Sigmoid colon (tissue), 7 donors: ENCODE data around the gene LAMC3. TPM values are rescaled to one million over a fixed set of nuclear protein-coding genes. Genes with fewer than 3 reads are reported as not detected.

ENCODE experiments used
- DNase-seq: peaks from one replicate; pipeline ENCODE4 v3.0.0-alpha.2; 2019
- H3K27ac ChIP-seq, 4 donors: fragments of 200-600 bp; sonication (generic); one replicate each; pipeline ENCODE4 v1.5.1; 2016 to 2019; ENCODE audit warnings: mild to moderate bottlenecking in 1 of 4
- H3K27me3 ChIP-seq, 3 donors: fragments of 200-600 bp; sonication (generic); one replicate each; pipeline ENCODE4 v1.5.1; 2019; ENCODE audit warnings: mild to moderate bottlenecking in 1 of 3
- H3K36me3 ChIP-seq, 4 donors: fragments of 200-600 bp; sonication (generic); one replicate each; pipeline ENCODE4 v1.5.1; 2016 to 2019
- H3K4me1 ChIP-seq, 4 donors: fragments of 200-600 bp; sonication (generic); one replicate each; pipeline ENCODE4 v1.5.1; 2017 to 2019
- H3K4me3 ChIP-seq, 4 donors: fragments of 200-600 bp; sonication (generic); one replicate each; pipeline ENCODE4 v1.5.1; 2017 to 2019; ENCODE audit warnings: mild to moderate bottlenecking in 2 of 4, moderate library complexity in 1 of 4
- H3K9me3 ChIP-seq, 4 donors: fragments of 200-600 bp in 3 of 4; sonication (generic) in 3 of 4; one replicate each; pipeline versions ENCODE4 v1.5.1 to v1.6.1; 2013 to 2019
- CTCF ChIP-seq, 4 experiments: fragments of 450-650 bp in 3 of 4; fragments of 200-600 bp in 1 of 4; IDR thresholded peaks; one replicate each; pipeline ENCODE4 v1.5.1; 2016 to 2019; ENCODE audit warnings: antibody characterized with exemption in 4 of 4, mild to moderate bottlenecking in 3 of 4, moderate library complexity in 2 of 4
- EP300 ChIP-seq, 4 donors: sonication (generic); formaldehyde crosslinking; IDR thresholded peaks; one replicate each; pipeline ENCODE4 v1.6.1; 2017; ENCODE audit warnings: antibody characterized with exemption in 4 of 4
- POLR2A ChIP-seq, 2 donors: fragments of 450-650 bp; IDR thresholded peaks; one replicate each; pipeline ENCODE4 v1.6.1; 2016; ENCODE audit warnings: antibody characterized with exemption in 2 of 2, mild to moderate bottlenecking in 2 of 2, moderate library complexity in 2 of 2
- POLR2AphosphoS5 ChIP-seq, 4 donors: sonication (generic); formaldehyde crosslinking; IDR thresholded peaks; one replicate each; pipeline ENCODE4 v1.6.1; 2017; ENCODE audit warnings: antibody characterized with exemption in 4 of 4
- WGBS, 2 donors: extraction: QIAGEN DNeasy Blood & Tissue Kit; methylation state at CpG; one replicate each; pipeline ENCODE4 v1.1.7; 2013; 5-methylcytosine and 5-hydroxymethylcytosine counted together
- intact Hi-C: fragments of 100-400 bp; cut with DNase I; formaldehyde crosslinking; loops from one replicate; pipeline ENCODE4 v1.15.1; 2023
- polyA plus RNA-seq, 3 donors: library from polyadenylated mRNA; stranded (reverse); fragments of 200-250 nt; gene quantifications; one replicate each; pipeline ENCODE4 v1.2.3, GENCODE V29; 2013
- total RNA-seq, 4 donors: library from RNA; depleted of rRNA; stranded (reverse); fragments of >200 nt; gene quantifications; one replicate each; pipeline ENCODE4 v1.1.0, GENCODE V29; 2016
- donor health status: healthy with polysubstance abuse.
- donor health status: Bipolar disorder and iron deficiency.
- donor health status: healthy.

LAMC3 gene
- total and polyA plus RNA-seq, 7 donors: under 0.01 to 1.4 (median 0.46) TPM; not detected in 2

GRCh38 chr9:131105952-131106351 lies 97.0 kb downstream of the LAMC3 start:
- WGBS, 2 donors: 89 to 90% methylated on average over 8 of the region's 8 CpGs
- no peak for DNase-seq
- intact Hi-C loops: no loop called here
- H3K4me1 ChIP-seq: no peaks in the 10 kb centered on the region
- no peak overlapping the region for H3K4me3 ChIP-seq
- H3K9me3 ChIP-seq: no peaks in the 10 kb centered on the region
- H3K36me3 ChIP-seq: no peaks in the 10 kb centered on the region
- H3K27me3 ChIP-seq: no peaks in the 10 kb centered on the region
- TF ChIP-seq CTCF (IDR thresholded peaks at IDR 0.05): no peak
- no peak for TF ChIP-seq POLR2AphosphoS5 (IDR thresholded peaks at IDR 0.05)
- no peak for TF ChIP-seq POLR2A (IDR thresholded peaks at IDR 0.05)
- TF ChIP-seq EP300 (IDR thresholded peaks at IDR 0.05): no peak
- no peak overlapping the region for H3K27ac ChIP-seq

GRCh38 chr9:131107760-131108159 lies 98.8 kb downstream of the LAMC3 start:
- no peaks in the 10 kb centered on the region for H3K4me1 ChIP-seq
- no peak for TF ChIP-seq CTCF (IDR thresholded peaks at IDR 0.05)
- TF ChIP-seq POLR2A (IDR thresholded peaks at IDR 0.05): no peak
- no peak for TF ChIP-seq EP300 (IDR thresholded peaks at IDR 0.05)
- no peak for TF ChIP-seq POLR2AphosphoS5 (IDR thresholded peaks at IDR 0.05)
- H3K27ac ChIP-seq: peak overlapping the region in 1 of 4 donors; percentile 48
- intact Hi-C loops: no loop called here
- no peak for DNase-seq
- WGBS, 2 donors: 81 to 83% methylated on average over 8 of the region's 8 CpGs
- H3K4me3 ChIP-seq: no peak overlapping the region
- H3K36me3 ChIP-seq: no peaks in the 10 kb centered on the region
- H3K9me3 ChIP-seq: no peaks in the 10 kb centered on the region
- H3K27me3 ChIP-seq: no peaks in the 10 kb centered on the region

- Histone ChIP-seq H3K4me3 (no peak overlapping the region), H3K4me1 (no peaks in the 10 kb centered on the region), H3K9me3 (no peaks in the 10 kb centered on the region), H3K27me3 (no peaks in the 10 kb centered on the region), H3K36me3 (no peaks in the 10 kb centered on the region), H3K27ac (no peak overlapping the region)
- WGBS, 2 donors: 69 to 73% methylated on average over 10 of the region's 10 CpGs
- intact Hi-C loops: no loop called here
- no peak for DNase-seq
- TF ChIP-seq CTCF (IDR thresholded peaks at IDR 0.05) (no peak), EP300 (IDR thresholded peaks at IDR 0.05) (no peak), POLR2A (IDR thresholded peaks at IDR 0.05) (no peak), POLR2AphosphoS5 (IDR thresholded peaks at IDR 0.05) (no peak)
These were observed 102.3 kb downstream of the LAMC3 start for GRCh38 chr9:131111186-131111853.

GRCh38 chr9:131111854-131112311 lies 102.9 kb downstream of the LAMC3 start:
- Histone ChIP-seq H3K9me3 (no peaks in the 10 kb centered on the region), H3K27me3 (no peaks in the 10 kb centered on the region), H3K4me1 (no peaks in the 10 kb centered on the region), H3K36me3 (no peaks in the 10 kb centered on the region), H3K27ac (peak overlapping the region in 1 of 4 donors; percentile 14), H3K4me3 (no peak overlapping the region)
- no peak for TF ChIP-seq POLR2AphosphoS5 (IDR thresholded peaks at IDR 0.05)
- no peak for TF ChIP-seq EP300 (IDR thresholded peaks at IDR 0.05)
- TF ChIP-seq POLR2A (IDR thresholded peaks at IDR 0.05): no peak
- no peak for TF ChIP-seq CTCF (IDR thresholded peaks at IDR 0.05)
- DNase-seq: no peak
- WGBS, 2 donors: 88 to 89% methylated on average over 24 to 25 of the region's 25 CpGs
- intact Hi-C loops: no loop called here
